HG02571 (cell line): Measurements from ENCODE around the gene ZNF501.

Experiments
- ATAC-seq: cut with Tn5 transposase; IDR thresholded peaks from one replicate; pipeline ENCODE4 v1.9.1; 2021; ENCODE audit warnings: mild to moderate bottlenecking, moderate library complexity; ENCODE audit not compliant: unreplicated experiment

Gene ZNF501

DNA sequence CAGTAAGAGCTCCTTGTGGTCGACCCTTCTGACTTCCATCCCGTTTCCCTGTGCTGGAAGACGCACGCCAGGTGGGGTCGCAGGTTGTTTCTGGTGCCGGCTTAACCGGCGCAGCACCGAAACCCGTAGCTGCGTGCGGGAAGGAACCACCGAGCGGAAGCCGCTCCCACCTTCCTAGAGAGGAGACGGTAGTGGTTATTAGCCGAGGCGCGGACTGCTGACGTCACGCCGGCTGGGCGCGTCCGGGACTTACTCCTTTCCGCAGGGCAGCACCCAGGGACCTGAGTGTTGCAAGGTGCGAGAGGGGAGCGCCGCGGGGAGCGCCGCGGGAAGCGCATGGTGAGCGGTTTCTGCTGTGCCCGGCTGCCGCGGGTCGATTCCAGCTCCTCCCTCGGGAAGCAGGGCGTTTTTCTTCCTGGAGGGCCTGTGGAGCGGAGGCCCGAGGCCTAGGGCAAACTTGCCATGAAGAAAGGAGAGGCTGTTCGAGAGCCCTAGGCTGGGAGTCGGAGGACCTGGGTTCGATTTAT is at the start of gene ZNF501:
TSS of gene ZNF501 (plus strand) at position 252 of the 527 bp plus-strand sequence. CDS start 4,787 bp downstream, outside the sequence.
- ATAC-seq, result peak; percentile 82

DNA sequence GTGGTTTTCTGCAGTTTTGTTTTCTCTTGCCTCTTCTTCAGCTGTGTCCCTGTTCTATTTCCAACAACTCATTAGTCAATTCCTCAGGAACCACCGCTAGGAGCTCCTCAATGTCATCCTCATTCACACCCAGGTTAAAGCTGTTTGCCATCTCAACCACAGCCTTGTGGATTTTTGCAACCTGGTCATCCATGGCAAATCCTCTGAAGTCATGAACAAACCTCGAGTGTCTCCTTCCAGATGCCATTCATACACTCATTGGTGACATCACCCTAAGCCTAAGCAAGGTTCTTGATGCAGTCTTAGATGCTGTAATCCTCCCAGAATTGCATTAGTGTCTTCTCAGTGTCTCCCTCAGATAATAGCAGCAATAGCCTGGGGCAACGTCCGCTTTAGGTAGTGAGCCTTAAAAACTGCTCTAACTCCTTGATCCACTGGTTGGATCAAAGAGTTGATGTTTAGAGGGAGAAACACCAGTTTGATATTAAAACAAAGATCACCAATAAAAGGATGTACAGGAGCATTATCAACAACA is 48.4 kb upstream of the ZNF501 start:
- ATAC-seq, result no peak

DNA sequence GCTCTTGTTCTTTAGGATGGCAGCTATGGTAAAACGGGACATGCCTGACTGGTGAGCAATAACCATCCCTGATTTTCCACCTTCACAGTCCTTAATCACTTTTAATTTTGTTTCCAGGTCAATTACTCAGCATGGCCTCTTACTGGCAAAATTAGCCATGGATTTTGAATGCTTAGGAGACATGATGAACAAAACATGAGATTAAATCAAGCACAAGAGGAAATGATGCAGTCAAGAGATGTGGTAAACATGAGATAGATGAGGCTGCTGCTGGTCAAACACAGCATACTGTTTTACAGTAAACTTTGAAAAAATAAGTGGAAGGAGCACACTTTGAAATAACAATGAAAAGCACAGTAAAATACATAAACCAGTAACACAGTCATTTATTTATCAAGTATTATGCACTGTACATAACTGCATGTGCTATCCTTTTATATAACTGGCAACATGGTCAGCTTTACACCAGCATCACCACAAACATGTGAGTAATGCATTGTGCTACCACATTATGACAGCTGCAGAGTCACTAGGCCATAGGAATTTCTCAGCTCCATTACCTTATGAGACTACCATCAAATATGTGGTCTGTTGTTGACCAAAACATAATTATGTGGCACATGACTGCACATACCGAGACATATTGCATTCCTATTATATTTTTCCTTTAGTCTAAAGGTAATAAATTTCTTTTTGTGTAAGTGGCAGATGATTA is 47.1 kb upstream of the ZNF501 start:
- no peak for ATAC-seq

DNA sequence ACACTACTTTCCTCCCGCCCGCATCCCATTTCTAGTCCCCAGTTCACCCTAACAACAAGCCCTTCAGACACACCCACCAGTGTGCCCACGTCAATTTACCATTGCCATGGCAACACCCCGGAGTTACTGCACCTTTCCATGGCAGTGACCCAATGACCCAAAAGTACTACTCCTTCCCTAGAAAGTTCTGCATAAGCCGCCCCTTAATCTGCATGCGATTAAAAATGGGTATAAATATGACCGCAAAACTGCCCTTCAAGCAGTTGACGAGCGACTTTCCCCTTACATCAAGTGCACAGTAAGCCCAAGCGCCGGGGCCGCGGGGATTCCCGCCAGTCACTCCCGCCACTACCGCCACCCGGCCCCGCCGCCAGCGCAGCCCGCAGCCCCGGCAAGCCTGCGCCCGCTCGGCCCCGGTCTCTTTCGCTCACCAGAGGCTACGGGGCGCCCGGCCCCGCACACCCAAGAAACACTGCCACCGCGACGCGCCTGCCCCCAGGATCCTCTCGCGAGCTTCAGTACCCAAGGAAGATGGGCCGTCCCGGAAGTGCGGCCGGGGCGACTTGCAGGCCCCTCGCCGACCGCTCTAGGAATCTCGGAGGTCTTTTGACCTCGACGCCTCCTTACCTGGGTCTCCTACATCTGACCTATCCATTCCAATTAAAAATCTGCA is 44.2 kb upstream of the ZNF501 start:
- peak; percentile 93 for ATAC-seq

DNA sequence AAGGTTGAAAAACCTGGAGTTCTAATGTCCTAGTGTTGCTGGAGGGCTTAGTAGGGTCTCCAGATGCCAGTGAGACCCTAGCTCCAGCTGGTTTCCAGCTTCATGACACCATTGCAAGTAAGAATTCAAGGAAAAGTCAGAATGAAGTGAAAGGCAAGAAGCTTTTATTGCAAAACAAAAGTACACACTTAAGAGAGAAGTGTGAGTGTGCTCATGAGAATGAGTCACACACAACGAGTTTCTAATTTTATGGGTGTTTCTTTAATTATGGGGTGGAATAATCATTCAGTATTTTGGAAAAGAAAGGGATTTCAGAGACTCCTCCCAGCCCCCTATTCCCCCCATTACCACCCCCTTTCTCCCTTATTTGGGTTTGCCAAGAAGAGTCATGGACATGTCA is 41.5 kb upstream of the ZNF501 start:
- no peak for ATAC-seq

DNA sequence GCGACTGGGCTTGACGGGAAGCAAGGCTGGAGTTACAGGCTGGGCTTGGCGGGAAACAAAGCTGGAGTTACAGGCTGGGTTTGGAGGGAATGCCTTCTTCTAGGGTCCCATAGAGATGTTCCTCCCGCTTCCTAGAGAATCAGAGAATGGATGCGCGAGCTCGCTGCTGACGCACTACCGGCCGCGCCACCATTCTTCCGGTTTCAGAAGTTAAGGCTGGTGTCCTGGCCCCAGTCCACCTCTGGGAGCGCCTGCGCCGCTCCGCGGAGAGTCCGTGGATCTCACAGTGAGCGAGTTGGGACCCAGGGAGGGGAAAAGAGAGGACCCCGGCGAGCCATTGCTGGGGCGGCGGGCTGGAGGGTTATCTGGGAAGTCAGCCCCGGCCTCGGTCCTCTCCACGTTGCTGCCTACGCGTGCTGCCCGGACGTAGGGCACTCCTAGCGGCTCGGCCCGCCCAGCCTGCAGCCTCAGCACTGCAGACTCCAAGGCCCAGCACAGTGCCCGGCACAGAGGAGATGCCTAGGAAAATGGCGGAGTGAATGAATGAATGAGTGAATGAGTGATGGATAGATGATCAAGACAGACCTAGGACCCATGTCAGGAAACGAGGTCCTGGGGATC is 16.9 kb upstream of the ZNF501 start, which contains the start of gene ZNF502:
TSS of gene ZNF502 (plus strand) at position 206 of the 621 bp plus-strand sequence. CDS start 7,602 bp downstream, outside the sequence.
- no peak for ATAC-seq

DNA sequence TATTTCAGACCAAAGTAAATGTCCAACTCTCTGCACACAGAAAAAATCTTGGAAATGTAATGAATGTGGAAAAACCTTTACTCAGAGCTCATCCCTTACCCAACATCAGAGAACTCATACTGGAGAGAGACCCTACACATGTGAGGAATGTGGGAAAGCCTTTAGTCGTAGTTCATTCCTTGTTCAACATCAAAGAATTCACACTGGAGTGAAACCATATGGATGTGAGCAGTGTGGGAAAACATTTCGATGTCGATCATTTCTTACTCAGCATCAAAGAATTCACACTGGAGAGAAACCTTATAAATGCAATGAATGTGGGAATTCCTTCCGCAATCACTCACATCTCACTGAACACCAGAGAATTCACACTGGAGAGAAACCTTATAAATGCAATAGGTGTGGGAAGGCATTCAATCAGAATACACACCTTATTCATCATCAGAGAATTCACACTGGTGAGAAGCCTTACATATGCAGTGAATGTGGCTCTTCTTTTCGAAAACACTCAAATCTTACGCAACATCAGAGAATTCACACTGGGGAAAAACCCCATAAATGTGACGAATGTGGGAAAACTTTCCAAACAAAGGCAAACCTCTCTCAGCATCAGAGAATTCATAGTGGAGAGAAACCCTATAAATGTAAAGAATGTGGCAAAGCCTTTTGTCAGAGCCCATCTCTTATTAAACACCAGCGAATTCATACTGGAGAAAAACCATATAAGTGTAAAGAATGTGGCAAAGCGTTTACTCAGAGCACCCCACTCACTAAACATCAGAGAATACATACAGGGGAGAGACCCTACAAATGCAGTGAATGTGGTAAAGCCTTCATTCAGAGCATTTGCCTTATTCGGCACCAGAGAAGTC is 8.0 kb upstream of the ZNF501 start:
- no peak for ATAC-seq

DNA sequence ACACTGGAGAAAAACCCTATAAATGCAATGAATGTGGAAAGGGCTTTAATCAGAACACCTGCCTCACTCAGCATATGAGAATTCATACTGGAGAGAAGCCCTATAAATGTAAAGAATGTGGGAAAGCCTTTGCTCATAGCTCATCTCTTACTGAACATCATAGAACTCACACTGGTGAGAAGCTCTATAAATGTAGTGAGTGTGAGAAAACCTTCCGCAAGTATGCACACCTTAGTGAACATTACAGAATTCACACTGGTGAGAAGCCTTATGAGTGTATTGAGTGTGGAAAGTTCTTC is 7.4 kb upstream of the ZNF501 start:
- ATAC-seq, result no peak

DNA sequence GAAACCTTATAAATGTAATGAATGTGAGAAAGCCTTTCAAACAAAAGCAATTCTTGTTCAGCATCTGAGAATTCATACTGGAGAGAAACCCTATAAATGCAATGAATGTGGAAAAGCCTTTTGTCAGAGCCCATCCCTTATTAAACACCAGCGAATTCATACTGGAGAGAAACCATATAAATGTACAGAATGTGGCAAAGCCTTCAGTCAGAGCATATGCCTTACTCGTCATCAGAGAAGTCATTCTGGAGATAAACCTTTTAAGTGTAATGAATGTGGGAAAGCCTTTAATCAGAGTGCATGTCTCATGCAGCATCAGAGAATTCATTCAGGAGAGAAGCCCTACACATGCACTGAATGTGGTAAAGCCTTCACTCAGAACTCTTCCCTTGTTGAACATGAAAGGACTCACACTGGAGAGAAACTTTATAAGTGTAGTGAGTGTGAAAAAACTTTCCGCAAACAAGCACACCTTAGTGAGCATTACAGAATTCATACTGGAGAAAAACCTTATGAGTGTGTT is 5.3 kb downstream of the ZNF501 start:
- no peak for ATAC-seq

DNA sequence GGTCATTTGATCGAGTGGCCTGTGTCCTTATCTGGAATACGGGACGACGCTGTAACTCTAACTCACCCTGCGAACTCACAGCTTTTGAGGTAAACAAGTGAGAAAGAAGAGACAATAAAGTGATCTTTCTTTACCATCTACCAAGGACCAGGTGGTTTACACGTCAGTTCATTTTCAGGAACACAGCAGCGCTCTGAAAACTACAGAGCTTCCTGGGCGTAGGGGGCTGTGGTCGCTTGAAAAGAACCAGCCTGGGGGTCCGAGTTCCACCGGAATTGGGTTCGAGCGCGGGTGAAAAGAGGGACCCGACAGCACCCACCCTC is 31.6 kb downstream of the ZNF501 start:
- no peak for ATAC-seq

DNA sequence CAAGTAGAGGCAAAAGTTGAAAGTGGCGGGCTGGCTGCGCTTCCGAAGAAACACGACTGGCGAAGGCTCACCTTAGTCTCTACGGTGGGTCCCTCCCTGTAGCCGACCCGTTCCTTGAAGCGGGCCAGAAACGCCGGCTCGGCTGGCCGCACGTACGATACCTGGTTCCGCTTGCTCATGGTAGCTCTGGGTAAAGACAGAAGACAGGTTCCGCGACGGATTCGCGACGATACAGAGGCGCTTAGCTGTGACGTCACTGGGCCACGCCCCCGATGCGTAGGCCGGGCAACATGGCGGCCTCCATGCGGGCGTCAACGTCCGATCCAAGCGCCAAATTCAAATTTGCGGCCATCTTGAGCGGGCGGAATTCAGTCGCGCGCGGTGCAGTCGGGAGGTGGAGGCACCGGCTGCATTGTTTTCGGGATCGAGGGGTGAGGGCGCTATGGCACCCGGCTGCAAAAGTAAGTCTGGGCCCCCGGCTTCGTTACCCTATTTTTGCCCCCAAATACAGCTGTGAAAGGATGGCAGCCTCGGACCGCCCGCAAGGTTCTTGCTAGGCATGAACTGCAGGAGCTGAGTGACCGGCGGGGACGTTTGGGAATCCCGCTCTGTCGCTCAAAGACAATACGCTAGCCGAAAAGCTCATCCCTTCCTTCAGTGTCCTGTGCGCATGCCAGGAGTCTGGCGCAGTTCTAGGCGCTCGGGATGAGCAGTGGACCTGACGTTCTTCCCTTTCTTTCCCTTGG is 32.2 kb downstream of the ZNF501 start, which contains the start of the genes KIAA1143 and KIF15:
TSS of gene KIAA1143 (minus strand) at position 196 of the 746 bp plus-strand sequence. CDS start at position 179, 17 bp downstream.
TSS of gene KIF15 (plus strand) at position 371 of the 746 bp plus-strand sequence. CDS start at position 443, 72 bp downstream.
- ATAC-seq, result peak; percentile 87

DNA sequence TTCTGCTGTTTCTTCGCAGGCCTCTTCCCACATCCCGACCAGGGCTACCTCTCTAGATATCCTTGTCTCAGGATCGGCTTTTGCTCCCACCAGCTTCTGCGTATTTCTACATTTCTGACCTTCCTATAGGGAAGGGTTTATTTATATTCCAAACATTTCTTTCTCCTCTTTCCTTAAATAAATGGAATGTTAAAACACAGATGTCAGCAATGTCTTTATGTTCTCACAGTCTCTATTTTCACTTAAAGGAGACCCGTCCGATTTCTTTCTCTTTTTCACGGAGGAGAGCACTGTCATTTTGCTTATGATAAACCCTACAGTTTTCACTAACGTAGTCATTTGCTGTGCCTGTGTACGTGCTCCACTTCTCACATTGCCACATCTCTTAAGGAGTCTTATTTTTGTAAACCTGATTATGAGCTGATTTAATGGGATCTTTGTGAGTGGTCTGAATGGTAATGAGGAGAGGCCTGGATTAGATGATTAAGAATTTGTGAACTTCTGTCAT is 32.8 kb downstream of the ZNF501 start:
- no peak for ATAC-seq

DNA sequence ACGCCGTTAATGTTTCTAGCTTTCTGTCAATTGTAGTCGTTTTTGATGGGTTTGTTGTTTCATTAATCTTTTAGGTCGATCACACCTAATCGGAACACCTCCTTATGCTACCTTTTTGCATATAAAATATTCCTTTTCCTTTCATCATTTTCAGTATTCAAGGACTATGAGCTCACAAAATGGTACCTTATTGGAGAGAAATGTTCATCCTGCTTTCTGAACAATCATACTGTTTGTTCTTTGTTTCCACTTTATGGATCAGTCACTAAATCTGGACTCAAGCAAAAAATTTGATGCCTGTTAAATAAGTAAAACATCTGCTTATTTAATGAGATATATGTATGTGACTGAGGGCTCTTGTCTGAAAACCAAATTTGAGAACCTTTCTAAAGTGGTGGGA is 33.3 kb downstream of the ZNF501 start:
- ATAC-seq, result no peak

DNA sequence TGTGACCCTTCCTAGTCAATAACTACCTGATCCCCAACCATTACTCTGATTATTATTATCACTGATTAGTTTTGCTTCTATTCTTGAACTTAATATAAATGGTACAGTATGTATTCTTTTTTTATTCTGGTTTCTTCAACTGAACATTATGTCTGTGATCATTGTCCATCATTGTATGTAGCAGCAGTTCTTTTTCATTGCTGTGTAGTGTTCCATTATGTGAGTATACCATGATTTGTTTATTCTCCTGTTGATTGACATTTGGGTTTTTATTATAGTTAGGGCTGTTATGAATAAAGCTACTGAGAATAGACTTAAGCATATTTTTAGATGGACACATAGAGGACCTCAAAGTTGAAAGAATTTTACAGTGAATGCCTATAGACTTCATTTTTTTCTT is 34.8 kb downstream of the ZNF501 start:
- no peak for ATAC-seq

DNA sequence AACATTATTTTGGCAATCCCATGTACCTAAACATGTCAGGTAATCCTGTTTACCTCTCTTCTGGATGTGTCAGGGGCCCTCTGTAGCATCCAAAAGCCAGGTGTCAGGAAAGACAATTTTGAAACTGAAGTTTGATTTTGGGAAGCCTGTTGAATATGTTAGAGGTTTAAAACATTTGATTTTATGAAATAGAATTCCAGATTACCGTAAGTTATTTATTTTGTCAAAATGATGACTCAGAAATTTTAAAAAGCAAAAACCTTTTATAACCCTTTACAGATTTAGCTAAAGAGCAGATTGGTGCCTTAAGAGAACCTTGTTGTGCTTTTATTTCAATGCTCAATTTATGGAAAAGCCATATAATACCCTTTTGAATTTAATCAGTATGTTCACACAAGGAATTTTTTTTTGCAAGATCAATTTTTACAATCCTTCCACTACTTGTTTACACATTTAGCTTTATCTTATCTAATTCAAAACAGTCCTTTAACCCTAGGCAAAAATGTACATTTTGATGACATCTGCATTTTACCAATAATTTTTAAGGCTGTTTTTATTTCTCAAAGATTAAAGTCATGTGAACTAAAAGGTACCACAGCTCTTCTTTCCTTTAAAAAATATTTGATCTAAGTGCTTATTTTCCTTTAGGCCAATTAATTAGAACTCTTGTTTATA is 42.1 kb downstream of the ZNF501 start:
- no peak for ATAC-seq

DNA sequence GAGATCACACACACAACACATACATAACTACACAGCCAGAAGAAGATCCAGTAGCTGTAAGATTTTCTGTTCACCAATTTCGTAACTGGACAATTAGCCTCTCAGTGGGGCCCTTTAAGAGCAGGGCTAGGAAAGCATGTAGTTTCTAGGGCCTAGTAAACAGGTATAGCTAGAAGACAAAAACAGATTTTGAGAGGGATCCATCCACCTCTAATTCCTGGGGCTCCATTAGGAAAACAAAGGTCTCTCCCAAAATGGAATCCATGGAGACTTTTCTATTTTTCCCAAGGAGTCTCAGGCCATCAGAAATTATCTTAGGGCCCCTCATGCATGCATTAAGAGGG is 42.6 kb downstream of the ZNF501 start:
- ATAC-seq, result no peak

DNA sequence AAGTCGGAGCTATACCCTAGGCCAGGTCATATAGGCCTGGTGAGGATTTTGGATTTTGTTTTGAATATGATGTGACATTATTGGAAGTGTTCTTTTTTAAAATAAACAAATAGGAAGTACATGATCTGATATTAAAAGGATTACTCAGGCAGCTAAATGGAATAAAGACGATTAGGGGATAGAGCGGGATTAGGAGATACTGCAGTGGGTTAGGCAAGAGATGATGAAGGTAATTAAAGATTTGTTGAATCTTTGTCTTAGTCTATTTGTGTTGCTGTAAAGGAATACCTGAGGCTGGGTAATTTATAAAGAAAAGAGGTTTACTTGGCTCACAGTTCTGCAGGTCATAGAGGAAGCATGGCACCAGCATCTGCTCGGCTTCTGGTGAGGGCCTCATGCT is 53.5 kb downstream of the ZNF501 start:
- ATAC-seq, result no peak
